Epithelial cell of proximal tubule (primary cell): ENCODE data around the gene KLHL35. TPM values are rescaled to one million over a fixed set of nuclear protein-coding genes. Genes with fewer than 3 reads are reported as not detected.

Experiments used
- DNase-seq: peaks from one replicate; pipeline ENCODE4 v3.0.0-alpha.2; 2011; ENCODE audit warnings: low read depth
- H3K4me3 ChIP-seq: 2 replicates; pipeline ENCODE4 v1.5.1; 2011; ENCODE audit warnings: low read depth, mild to moderate bottlenecking, low read length
- CTCF ChIP-seq: conservative IDR thresholded peaks from 2 replicates; pipeline ENCODE4 v1.5.1; 2012; ENCODE audit warnings: low read depth, mild to moderate bottlenecking, low read length
- total RNA-seq: library from RNA; depleted of rRNA; stranded (reverse); fragments of >200 nt; gene quantifications from 2 replicates; pipeline ENCODE4 v1.2.3, GENCODE V29; 2015

The KLHL35 gene
- total RNA-seq, 1 donor from 2014 or later, result 3.3 TPM

- H3K4me3 ChIP-seq, result no peak overlapping the region
- DNase-seq, result no peak
- no peak for TF ChIP-seq CTCF
Measured at GRCh38 chr11:75454987-75455386, 22.0 kb upstream of the KLHL35 start.

- no peak for DNase-seq
- no peak for TF ChIP-seq CTCF
- H3K4me3 ChIP-seq, result no peak overlapping the region
Measured at GRCh38 chr11:75453916-75454655, 21.1 kb upstream of the KLHL35 start.

GRCh38 chr11:75450826-75451821 is 18.1 kb upstream of the KLHL35 start:
- no peak for DNase-seq
- no peak overlapping the region for H3K4me3 ChIP-seq
- peak; percentile 64 for TF ChIP-seq CTCF

GRCh38 chr11:75450236-75450635 is 17.2 kb upstream of the KLHL35 start:
- TF ChIP-seq CTCF, result no peak
- no peak for DNase-seq

GRCh38 chr11:75449776-75450175 is 16.8 kb upstream of the KLHL35 start:
- no peak for TF ChIP-seq CTCF
- no peak overlapping the region for H3K4me3 ChIP-seq
- no peak for DNase-seq

More at GRCh38 chr11:75450236-75450635, 17.2 kb upstream of the KLHL35 start:
- H3K4me3 ChIP-seq, result no peak overlapping the region

- TF ChIP-seq CTCF, result no peak
- no peak overlapping the region for H3K4me3 ChIP-seq
- no peak for DNase-seq
Measured at GRCh38 chr11:75449271-75449670, 16.3 kb upstream of the KLHL35 start.
